ENCODE data around the gene KLHL33.

Gene KLHL33

DNA sequence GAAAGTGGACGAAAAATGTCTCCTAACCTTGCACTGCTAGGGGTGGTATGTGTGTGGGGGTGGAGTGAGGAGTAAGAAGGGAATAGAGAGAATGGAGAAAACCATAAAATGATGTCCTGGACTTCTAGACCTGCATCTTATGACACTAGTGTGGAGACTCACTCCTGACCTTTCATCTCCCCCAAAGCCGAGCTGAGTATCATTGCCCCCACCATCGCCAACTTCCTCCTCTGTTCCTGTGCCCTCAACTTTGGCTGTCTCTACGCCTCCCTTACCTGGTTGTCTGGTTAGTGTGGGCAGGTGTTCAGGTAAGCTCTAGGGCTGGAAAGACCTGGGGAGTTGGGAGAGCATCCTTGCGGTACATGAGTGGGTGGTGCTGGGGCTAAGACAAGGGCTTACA lies 4.5 kb upstream of the KLHL33 start:
- Histone ChIP-seq H3K4me1 (ENCODE audit: control extremely low read depth in 1 of 4, control insufficient read depth in 4 of 4, insufficient read depth in 4 of 4, low read length in 3 of 4) (peaks cover 14 to 35% (median 28%) of the 10 kb centered on the region in 4 experiments), H3K27me3 (replicated peaks in 2 of 5; ENCODE audit: control insufficient read depth in 4 of 5, insufficient read depth in 5 of 5, low read length in 4 of 5) (no peaks in the 10 kb centered on the region), H3K36me3 (ENCODE audit: control insufficient read depth in 4 of 4, insufficient read depth in 4 of 4, low read length in 3 of 4) (peaks cover 0 to 8% (median 4%) of the 10 kb centered on the region in 4 experiments), H3K27ac (ENCODE audit: insufficient read depth in 1 of 2, low read depth in 1 of 2, low read length in 2 of 2, poor library complexity in 1 of 2, severe bottlenecking in 2 of 2) (peak overlapping the region in 1 of 2 experiments; percentile 25), H3K9me3 (ENCODE audit: control extremely low read depth in 1 of 5, control insufficient read depth in 4 of 5, insufficient read depth in 2 of 5, low read depth in 1 of 5, low read length in 4 of 5) (peaks cover 0 to 2% (median 0%) of the 10 kb centered on the region in 5 experiments), H3K4me3 (ENCODE audit: control insufficient read depth in 1 of 7, extremely low read depth in 1 of 7, insufficient read depth in 4 of 7, low read depth in 2 of 7, low read length in 6 of 7) (no peak overlapping the region)
- 100% methylated on average over 1 of the region's 5 CpGs for WGBS (ENCODE audit: insufficient coverage)
- ChIA-PET CTCF (interaction anchor here (1.4 kb wide), 1 partner anchor 11 kb away, joined by 3 read pairs; no protein-coding TSS in a partner anchor), POLR2A (no interaction called here)
- DNase-seq = no peak

DNA sequence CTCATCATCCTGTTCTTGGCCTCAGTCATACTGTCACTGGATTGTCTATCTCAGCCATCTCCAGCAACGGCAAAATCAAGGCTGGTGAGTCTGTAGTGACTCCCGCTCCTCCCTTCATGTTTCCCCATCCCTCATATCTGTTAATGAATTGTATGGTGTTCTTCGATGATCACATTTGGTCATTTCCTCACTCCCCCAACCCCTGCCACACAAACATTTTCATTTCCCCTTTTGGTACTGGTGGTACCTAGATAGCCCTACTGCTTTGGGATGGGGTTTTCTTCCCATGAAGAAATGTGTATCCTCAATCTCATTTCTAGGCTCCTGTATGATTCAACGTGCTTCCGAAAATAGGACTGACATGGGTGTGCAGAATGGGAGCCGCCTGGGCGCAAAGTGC lies 2.7 kb upstream of the KLHL33 start:
- Histone ChIP-seq H3K36me3 (ENCODE audit: control insufficient read depth in 4 of 4, insufficient read depth in 4 of 4, low read length in 3 of 4) (no peaks in the 10 kb centered on the region), H3K27ac (ENCODE audit: insufficient read depth in 1 of 2, low read depth in 1 of 2, low read length in 2 of 2, poor library complexity in 1 of 2, severe bottlenecking in 2 of 2) (no peak overlapping the region), H3K4me1 (ENCODE audit: control extremely low read depth in 1 of 4, control insufficient read depth in 4 of 4, insufficient read depth in 4 of 4, low read length in 3 of 4) (peaks cover 14 to 35% (median 28%) of the 10 kb centered on the region in 4 experiments), H3K9me3 (ENCODE audit: control extremely low read depth in 1 of 5, control insufficient read depth in 4 of 5, insufficient read depth in 2 of 5, low read depth in 1 of 5, low read length in 4 of 5) (peaks cover 0 to 2% (median 0%) of the 10 kb centered on the region in 5 experiments), H3K4me3 (ENCODE audit: control insufficient read depth in 1 of 7, extremely low read depth in 1 of 7, insufficient read depth in 4 of 7, low read depth in 2 of 7, low read length in 6 of 7) (no peak overlapping the region), H3K27me3 (replicated peaks in 2 of 5; ENCODE audit: control insufficient read depth in 4 of 5, insufficient read depth in 5 of 5, low read length in 4 of 5) (no peaks in the 10 kb centered on the region)
- ChIA-PET POLR2A (no interaction called here), CTCF (interaction anchor here (0.8 kb wide), 1 partner anchor 23 kb away, joined by 3 read pairs; no protein-coding TSS in a partner anchor)
- WGBS (ENCODE audit: insufficient coverage) = 96% methylated on average over 4 of the region's 7 CpGs
- DNase-seq = no peak

DNA sequence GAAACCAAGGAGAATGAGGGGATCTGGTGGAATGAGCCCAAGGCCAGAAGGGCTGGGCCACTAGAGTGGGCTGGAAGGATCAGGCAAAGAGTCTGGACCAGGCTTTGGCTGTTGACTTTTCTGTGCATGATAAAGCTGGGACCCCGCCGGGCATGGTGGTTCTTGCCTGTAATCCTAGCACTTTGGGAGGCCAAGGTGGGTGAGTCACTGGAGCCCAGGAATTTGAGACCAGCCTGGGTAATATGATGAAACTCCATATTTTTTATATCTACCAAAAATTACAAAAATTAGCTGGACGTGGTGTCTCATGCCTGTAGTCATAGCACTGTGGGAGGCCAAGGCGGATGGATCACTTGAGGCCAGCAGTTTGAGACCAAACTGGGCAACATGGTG lies 393 bp upstream of the KLHL33 start:
- H3K9me3 ChIP-seq (ENCODE audit: control extremely low read depth in 1 of 5, control insufficient read depth in 4 of 5, insufficient read depth in 2 of 5, low read depth in 1 of 5, low read length in 4 of 5) = peaks cover 0 to 2% (median 0%) of the 10 kb centered on the region in 5 experiments
- DNase-seq = no peak
- no peak overlapping the region for H3K27ac ChIP-seq (ENCODE audit: insufficient read depth in 1 of 2, low read depth in 1 of 2, low read length in 2 of 2, poor library complexity in 1 of 2, severe bottlenecking in 2 of 2)
- POLR2A ChIA-PET = no interaction called here
- H3K4me1 ChIP-seq (ENCODE audit: control extremely low read depth in 1 of 4, control insufficient read depth in 4 of 4, insufficient read depth in 4 of 4, low read length in 3 of 4) = peaks cover 10 to 25% (median 18%) of the 10 kb centered on the region in 4 experiments
- 97% methylated on average over 3 of the region's 4 CpGs for WGBS (ENCODE audit: insufficient coverage)
- CTCF ChIA-PET = interaction anchor here (0.9 to 1.4 kb wide), 2 partner anchors 14 to 21 kb away, joined by 3 to 4 read pairs; no protein-coding TSS in a partner anchor
- no peaks in the 10 kb centered on the region for H3K36me3 ChIP-seq (ENCODE audit: control insufficient read depth in 4 of 4, insufficient read depth in 4 of 4, low read length in 3 of 4)
- no peak overlapping the region for H3K4me3 ChIP-seq (ENCODE audit: control insufficient read depth in 1 of 7, extremely low read depth in 1 of 7, insufficient read depth in 4 of 7, low read depth in 2 of 7, low read length in 6 of 7)
- no peaks in the 10 kb centered on the region for H3K27me3 ChIP-seq (replicated peaks in 2 of 5; ENCODE audit: control insufficient read depth in 4 of 5, insufficient read depth in 5 of 5, low read length in 4 of 5)

DNA sequence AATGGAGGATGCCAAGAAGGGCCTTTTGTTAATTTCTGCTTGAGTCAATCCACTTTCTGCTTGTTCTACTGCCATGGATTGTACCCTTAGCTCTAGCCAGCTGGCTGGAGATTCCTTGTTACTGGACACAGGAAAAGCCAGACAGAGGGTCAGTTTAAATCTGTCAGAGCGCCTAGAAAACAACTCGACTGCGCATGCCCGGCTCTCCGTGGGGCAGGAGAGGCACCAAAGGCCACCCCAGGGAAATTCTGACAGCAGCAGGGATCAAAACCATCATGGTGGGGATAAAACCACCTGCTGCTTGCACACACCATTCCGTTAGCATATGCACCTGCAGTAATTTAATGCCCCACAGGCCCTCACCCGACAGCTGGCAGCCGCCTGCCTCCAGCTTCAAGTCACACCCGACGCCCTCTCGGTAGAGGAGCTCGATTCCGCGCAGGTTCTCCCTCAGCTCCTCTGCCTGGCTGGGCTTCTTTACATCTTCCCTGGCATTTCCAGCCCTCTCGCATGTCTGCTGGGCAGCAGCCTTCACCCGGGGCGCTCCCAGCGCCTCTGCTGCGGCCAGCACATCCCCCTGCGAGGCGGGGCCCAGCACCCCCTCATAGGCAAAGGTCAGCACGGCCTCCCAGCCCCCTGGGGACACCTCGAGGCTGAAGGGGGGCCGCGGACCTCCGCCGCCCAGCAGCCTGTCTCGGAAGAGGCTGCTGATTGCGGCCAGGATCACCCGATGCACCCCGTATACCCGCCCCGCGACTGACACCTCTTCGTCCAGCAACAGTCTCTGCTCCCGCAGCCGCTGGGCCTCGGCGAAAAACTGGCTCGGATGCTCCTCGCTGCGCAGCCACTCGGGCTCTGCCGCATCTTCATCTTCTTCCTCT lies 1.0 kb downstream of the KLHL33 start:
- Histone ChIP-seq H3K4me3 (ENCODE audit: control insufficient read depth in 1 of 7, extremely low read depth in 1 of 7, insufficient read depth in 4 of 7, low read depth in 2 of 7, low read length in 6 of 7) (no peak overlapping the region), H3K27ac (ENCODE audit: insufficient read depth in 1 of 2, low read depth in 1 of 2, low read length in 2 of 2, poor library complexity in 1 of 2, severe bottlenecking in 2 of 2) (no peak overlapping the region), H3K4me1 (ENCODE audit: control extremely low read depth in 1 of 4, control insufficient read depth in 4 of 4, insufficient read depth in 4 of 4, low read length in 3 of 4) (peaks cover 0 to 21% (median 13%) of the 10 kb centered on the region in 4 experiments), H3K36me3 (ENCODE audit: control insufficient read depth in 4 of 4, insufficient read depth in 4 of 4, low read length in 3 of 4) (no peaks in the 10 kb centered on the region), H3K27me3 (replicated peaks in 2 of 5; ENCODE audit: control insufficient read depth in 4 of 5, insufficient read depth in 5 of 5, low read length in 4 of 5) (no peaks in the 10 kb centered on the region), H3K9me3 (ENCODE audit: control extremely low read depth in 1 of 5, control insufficient read depth in 4 of 5, insufficient read depth in 2 of 5, low read depth in 1 of 5, low read length in 4 of 5) (peaks cover 0 to 2% (median 0%) of the 10 kb centered on the region in 5 experiments)
- 96% methylated on average over 34 of the region's 44 CpGs for WGBS (ENCODE audit: insufficient coverage)
- ChIA-PET POLR2A (no interaction called here), CTCF (interaction anchor here (0.7 to 1.7 kb wide), 4 partner anchors 10 to 19 kb away, joined by 3 to 5 read pairs (median 4); no protein-coding TSS in a partner anchor)
- DNase-seq = no peak

DNA sequence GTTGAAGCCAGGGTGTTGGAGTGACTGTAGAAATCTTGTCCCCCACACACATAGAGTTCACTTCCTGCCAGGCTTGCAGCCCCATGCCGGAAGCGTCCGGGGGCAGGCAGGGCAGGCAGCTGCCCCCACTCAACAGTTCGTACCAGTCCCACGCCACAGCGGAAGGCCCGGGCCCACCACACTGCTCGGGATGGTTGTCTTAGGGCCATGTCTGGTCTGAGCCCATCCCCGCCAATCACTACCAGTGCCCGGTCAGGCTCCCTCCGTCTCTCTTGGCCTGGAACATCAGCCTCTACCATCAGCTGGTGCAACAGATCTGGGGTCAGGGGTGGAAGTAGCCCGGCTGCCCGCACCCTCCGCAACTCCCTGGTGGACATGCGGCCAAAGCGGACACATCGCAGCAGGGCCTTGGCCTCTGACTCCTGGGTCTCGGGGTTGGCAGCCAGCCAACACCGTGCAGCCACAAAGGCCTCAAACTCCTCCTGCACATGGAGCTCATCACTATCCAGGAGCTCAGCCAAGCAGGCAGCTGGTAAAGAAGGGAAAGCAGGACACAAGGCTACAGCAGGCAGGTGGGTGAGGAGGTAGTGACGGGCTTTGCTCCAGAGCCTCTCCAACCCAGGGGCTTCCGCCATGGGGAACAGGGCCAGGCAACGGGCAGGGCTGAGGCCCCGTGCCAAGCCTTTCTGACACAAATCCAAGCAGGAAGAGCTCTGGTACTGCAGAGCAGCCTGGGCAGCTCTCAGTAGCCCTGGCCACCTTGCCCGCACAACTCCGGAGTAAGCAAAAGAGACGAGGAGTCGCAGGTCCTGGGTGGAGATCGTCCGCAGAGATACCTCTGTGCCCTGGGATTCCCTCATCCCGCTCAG lies 5.9 kb downstream of the KLHL33 start:
- Histone ChIP-seq H3K27me3 (replicated peaks in 2 of 5; ENCODE audit: control insufficient read depth in 4 of 5, insufficient read depth in 5 of 5, low read length in 4 of 5) (no peaks in the 10 kb centered on the region), H3K27ac (ENCODE audit: insufficient read depth in 1 of 2, low read depth in 1 of 2, low read length in 2 of 2, poor library complexity in 1 of 2, severe bottlenecking in 2 of 2) (peak overlapping the region in 1 of 2 experiments; percentile 31), H3K4me3 (ENCODE audit: control insufficient read depth in 1 of 7, extremely low read depth in 1 of 7, insufficient read depth in 4 of 7, low read depth in 2 of 7, low read length in 6 of 7) (peak overlapping the region in 2 of 7 experiments; percentile 8 to 62), H3K9me3 (ENCODE audit: control extremely low read depth in 1 of 5, control insufficient read depth in 4 of 5, insufficient read depth in 2 of 5, low read depth in 1 of 5, low read length in 4 of 5) (no peaks in the 10 kb centered on the region), H3K4me1 (ENCODE audit: control extremely low read depth in 1 of 4, control insufficient read depth in 4 of 4, insufficient read depth in 4 of 4, low read length in 3 of 4) (peaks cover 13 to 44% (median 38%) of the 10 kb centered on the region in 4 experiments), H3K36me3 (ENCODE audit: control insufficient read depth in 4 of 4, insufficient read depth in 4 of 4, low read length in 3 of 4) (no peaks in the 10 kb centered on the region)
- peak in 2 of 3 donors; percentile 14 to 45 for DNase-seq
- WGBS (ENCODE audit: insufficient coverage) = 81% methylated on average over 13 of the region's 30 CpGs
- ChIA-PET POLR2A (no interaction called here), CTCF (interaction anchor here (0.9 to 4.6 kb wide), 2 partner anchors 15 to 32 kb away, joined by 3 to 27 read pairs; partner anchors contain the start of genes PIP4P1 and TEP1)

DNA sequence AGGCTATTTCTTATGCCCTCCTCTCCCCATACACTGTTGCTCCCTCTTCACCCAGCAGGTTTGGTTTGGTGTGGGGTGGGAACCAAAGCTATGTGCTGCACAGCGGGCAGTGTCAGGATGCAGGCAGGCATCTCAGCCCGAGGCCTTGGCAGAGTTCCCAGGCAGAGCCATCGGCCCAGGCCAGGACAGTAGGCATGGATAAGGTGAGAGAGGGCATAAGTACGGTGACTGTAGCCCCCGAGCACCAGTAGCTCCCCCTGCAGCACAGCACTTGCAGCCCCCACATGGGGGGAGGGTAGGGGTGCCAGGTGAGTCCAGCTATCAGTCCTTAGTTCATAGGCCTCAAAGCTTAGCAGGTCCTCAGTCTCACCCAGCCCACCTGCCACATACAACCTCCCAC lies 7.2 kb downstream of the KLHL33 start:
- peaks cover 13 to 50% (median 38%) of the 10 kb centered on the region in 4 experiments for H3K4me1 ChIP-seq (ENCODE audit: control extremely low read depth in 1 of 4, control insufficient read depth in 4 of 4, insufficient read depth in 4 of 4, low read length in 3 of 4)
- no peaks in the 10 kb centered on the region for H3K9me3 ChIP-seq (ENCODE audit: control extremely low read depth in 1 of 5, control insufficient read depth in 4 of 5, insufficient read depth in 2 of 5, low read depth in 1 of 5, low read length in 4 of 5)
- no peaks in the 10 kb centered on the region for H3K36me3 ChIP-seq (ENCODE audit: control insufficient read depth in 4 of 4, insufficient read depth in 4 of 4, low read length in 3 of 4)
- no peak for DNase-seq
- peak overlapping the region in 1 of 2 experiments; percentile 74 for H3K27ac ChIP-seq (ENCODE audit: insufficient read depth in 1 of 2, low read depth in 1 of 2, low read length in 2 of 2, poor library complexity in 1 of 2, severe bottlenecking in 2 of 2)
- ChIA-PET CTCF (interaction anchor here (1.4 to 4.6 kb wide), 4 partner anchors 11 to 182 kb away, joined by 3 to 27 read pairs (median 4); partner anchors contain the start of genes PNP and TEP1), POLR2A (interaction anchor here (1.2 to 2.1 kb wide), 2 partner anchors 27 to 85 kb away, joined by 4 to 6 read pairs; partner anchors contain the start of genes APEX1 and PARP2)
- no peaks in the 10 kb centered on the region for H3K27me3 ChIP-seq (replicated peaks in 2 of 5; ENCODE audit: control insufficient read depth in 4 of 5, insufficient read depth in 5 of 5, low read length in 4 of 5)
- H3K4me3 ChIP-seq (ENCODE audit: control insufficient read depth in 1 of 7, extremely low read depth in 1 of 7, insufficient read depth in 4 of 7, low read depth in 2 of 7, low read length in 6 of 7) = peak overlapping the region in 2 of 7 experiments; percentile 5 to 62
- WGBS (ENCODE audit: insufficient coverage) = 0% methylated on average over 1 of the region's 5 CpGs
